HCT116 (cell line): ENCODE data around the gene CEACAM19. TPM values are rescaled to one million over a fixed set of nuclear protein-coding genes. Genes with fewer than 3 reads are reported as not detected.
"Not testable (repeated sequence)": the region's sequence is repeated elsewhere in the genome, so short reads cannot be mapped to it uniquely, and the experiment has no call there.

Source experiments
- ATAC-seq: fragments of 200-7000 bp; cut with Tn5 transposase; 2 replicates; pipeline ENCODE4 v1.9.1; 2020; ENCODE audit warnings: mild to moderate bottlenecking, moderate library complexity
- BruUV-seq: library from RNA; stranded (reverse); fragments of 400-500 nt; replicated peaks from 2 replicates; lab custom pipeline; 2021; lab: Mats Ljungman, UMichigan
- CTCF ChIA-PET: fragments of 300-600 bp; sonication (Branson Sonifier 250); formaldehyde crosslinking; loops from one replicate; lab custom pipeline; 2021; ENCODE audit warnings: antibody characterized with exemption; lab: Charles Lee
- POLR2A ChIA-PET: fragments of 300-600, 350-600 bp; sonication (Branson Sonifier 250); formaldehyde crosslinking; loops from one replicate; lab custom pipeline; 2021; ENCODE audit warnings: antibody characterized with exemption; lab: Charles Lee
- RAD21 ChIA-PET, 2 experiments: fragments of 300-600 bp; sonication (Branson Sonifier 250); formaldehyde crosslinking; loops; one replicate each; lab custom pipeline; 2023; ENCODE audit warnings: low total read pairs in 2 of 2; ENCODE audit not compliant: uncharacterized antibody in 2 of 2, unreplicated experiment in 2 of 2, low non-redundant PET in 1 of 2; lab: Charles Lee
- DNase-seq: peaks from one replicate; pipeline ENCODE4 v3.0.0-alpha.2; 2010; ENCODE audit warnings: low read depth, low spot score
- H2AFZ ChIP-seq: fragments of 200-600 bp; shearing (Covaris generic), sonication (generic); 2 replicates; pipeline ENCODE4 v1.6.1; 2017; ENCODE audit warnings: low read depth, mixed run types, mixed read lengths, antibody characterized with exemption, low read length; ENCODE audit not compliant: poor library complexity, severe bottlenecking
- H3K27ac ChIP-seq: 2 replicates; pipeline ENCODE4 v1.5.1; 2012; ENCODE audit warnings: low read depth, low read length
- H3K27me3 ChIP-seq: fragments of 200-600 bp; sonication (generic); 2 replicates; pipeline ENCODE4 v1.6.1; 2016; ENCODE audit warnings: mixed run types, low read length, mixed read lengths; ENCODE audit not compliant: insufficient read depth
- H3K36me3 ChIP-seq, 2 experiments: fragments of 200-500 bp in 1 of 2; fragments of 200-600 bp in 1 of 2; sonication (Bioruptor generic) in 1 of 2; sonication (generic) in 1 of 2; 2 replicates each; pipeline versions ENCODE4 v1.5.1 to v1.6.1; 2014 to 2016; ENCODE audit warnings: low read length in 2 of 2, inconsistent platforms in 1 of 2, mixed read lengths in 1 of 2, mixed run types in 1 of 2; ENCODE audit not compliant: insufficient read depth in 2 of 2, control insufficient read depth in 1 of 2
- H3K4me1 ChIP-seq, 2 experiments: fragments of 200-600 bp in 1 of 2; sonication (generic) in 1 of 2; 2 replicates each; pipeline versions ENCODE4 v1.5.1 to v1.6.1; 2012 to 2017; ENCODE audit warnings: low read length in 2 of 2, inconsistent platforms in 1 of 2, mild to moderate bottlenecking in 1 of 2, mixed read lengths in 1 of 2, mixed run types in 1 of 2, moderate library complexity in 1 of 2; ENCODE audit not compliant: insufficient read depth in 2 of 2, control insufficient read depth in 1 of 2
- H3K4me2 ChIP-seq: fragments of 200-600 bp; sonication (generic); 2 replicates; pipeline ENCODE4 v1.6.1; 2017; ENCODE audit warnings: mixed run types, low read length, mixed read lengths
- H3K4me3 ChIP-seq, 2 experiments: fragments of 200-600 bp in 1 of 2; sonication (generic) in 1 of 2; replicated peaks in 1 of 2; 2 replicates each; pipeline ENCODE4 v1.5.1; 2011 to 2016; ENCODE audit warnings: low read length in 2 of 2, control low read depth in 1 of 2, low read depth in 1 of 2, mild to moderate bottlenecking in 1 of 2, mixed read lengths in 1 of 2, mixed run types in 1 of 2
- H3K79me2 ChIP-seq: fragments of 200-600 bp; sonication (generic); 2 replicates; pipeline ENCODE4 v1.6.1; 2017; ENCODE audit warnings: mild to moderate bottlenecking, mixed run types, low read length, moderate library complexity, mixed read lengths; ENCODE audit not compliant: insufficient read depth
- H3K9ac ChIP-seq: fragments of 200-600 bp; sonication (generic); 2 replicates; pipeline ENCODE4 v1.6.1; 2016; ENCODE audit warnings: low read length, mixed read lengths
- H3K9me2 ChIP-seq: fragments of 200-600 bp; sonication (generic), shearing (Covaris generic); 2 replicates; pipeline ENCODE4 v1.6.1; 2017; ENCODE audit warnings: mixed run types, mild to moderate bottlenecking, moderate library complexity; ENCODE audit not compliant: insufficient read depth
- H3K9me3 ChIP-seq, 2 experiments: fragments of 200-500 bp in 1 of 2; fragments of 200-600 bp in 1 of 2; sonication (Bioruptor generic) in 1 of 2; sonication (generic) in 1 of 2; 2 replicates each; pipeline ENCODE4 v1.6.1; 2014 to 2017; ENCODE audit warnings: low read length in 2 of 2, mixed read lengths in 2 of 2, inconsistent platforms in 1 of 2, low read depth in 1 of 2, mild to moderate bottlenecking in 1 of 2, mixed run types in 1 of 2, moderate library complexity in 1 of 2; ENCODE audit not compliant: control insufficient read depth in 1 of 2, insufficient read depth in 1 of 2
- H4K20me1 ChIP-seq: fragments of 200-600 bp; sonication (generic), shearing (Covaris generic); 2 replicates; pipeline ENCODE4 v1.6.1; 2017; ENCODE audit warnings: mixed run types, mild to moderate bottlenecking, moderate library complexity; ENCODE audit not compliant: insufficient read depth
- ATF3 ChIP-seq: IDR thresholded peaks from 2 replicates; pipeline ENCODE4 v1.6.1; 2012
- CTCF ChIP-seq, 3 experiments: fragments of 200-600 bp in 1 of 3; sonication (generic) in 1 of 3; IDR thresholded peaks in 2 of 3; conservative IDR thresholded peaks in 1 of 3; 2 replicates each; pipeline ENCODE4 v1.5.1; 2012 to 2017; ENCODE audit warnings: low read depth in 2 of 3, low read length in 2 of 3, antibody characterized with exemption in 1 of 3, borderline replicate concordance in 1 of 3, control low read depth in 1 of 3, mild to moderate bottlenecking in 1 of 3, mixed read lengths in 1 of 3, mixed run types in 1 of 3, moderate library complexity in 1 of 3; ENCODE audit not compliant: insufficient read depth in 1 of 3
- EGR1 ChIP-seq: IDR thresholded peaks from 2 replicates; pipeline ENCODE4 v1.6.1; 2012; ENCODE audit warnings: low read depth
- ELF1 ChIP-seq: IDR thresholded peaks from 2 replicates; pipeline ENCODE4 v1.6.1; 2012; ENCODE audit warnings: low read depth, borderline replicate concordance
- EZH2phosphoT487 ChIP-seq: fragments of 200-600 bp; IDR thresholded peaks from 2 replicates; pipeline ENCODE4 v1.6.1; 2018; ENCODE audit warnings: antibody characterized with exemption, borderline replicate concordance
- JUND ChIP-seq: IDR thresholded peaks from 2 replicates; pipeline ENCODE4 v1.6.1; 2012
- RAD21 ChIP-seq: IDR thresholded peaks from 2 replicates; pipeline ENCODE4 v1.6.1; 2012; ENCODE audit warnings: low read depth, mild to moderate bottlenecking
- SRF ChIP-seq: IDR thresholded peaks from 2 replicates; pipeline ENCODE4 v1.6.1; 2012; ENCODE audit warnings: low read depth
- intact Hi-C: fragments of 100-400 bp; cut with micrococcal nuclease; formaldehyde crosslinking; loops from 2 replicates; pipeline ENCODE4 v1.10.0; 2022
- total RNA-seq: library from RNA; stranded (reverse); gene quantifications from one replicate; pipeline ENCODE4 v1.2.1, GENCODE V29; 2021; ENCODE audit not compliant: unreplicated experiment

CEACAM19 gene
- total RNA-seq, 1 experiment from 2014 or later = 4.0 TPM

- ChIA-PET CTCF (no interaction called here), RAD21 (interaction anchor here in 1 of 2 experiments (0.6 kb wide), 1 partner anchor 59 kb away, joined by 9 read pairs; no protein-coding TSS in a partner anchor), POLR2A (no interaction called here)
- Histone ChIP-seq H3K36me3 (no peaks in the 10 kb centered on the region), H2AFZ (no peak overlapping the region), H3K9me3 (no peaks in the 10 kb centered on the region), H3K4me1 (peaks cover 0 to 23% of the 10 kb centered on the region in 2 experiments; a peak in 2 of 4 replicates), H3K9me2 (no peaks in the 10 kb centered on the region), H3K79me2 (no peaks in the 10 kb centered on the region), H3K4me3 (no peak overlapping the region), H3K27me3 (no peaks in the 10 kb centered on the region), H3K9ac (no peak overlapping the region), H3K4me2 (no peak overlapping the region), H4K20me1 (no peaks in the 10 kb centered on the region), H3K27ac (no peak overlapping the region)
- TF ChIP-seq JUND (no peak), ELF1 (no peak), CTCF (IDR thresholded peaks at IDR 0.05 in 2 of 3, conservative IDR thresholded peaks at IDR 0.05 in 1 of 3; ENCODE audit: borderline replicate concordance in 1 of 3, insufficient read depth in 1 of 3, low read depth in 2 of 3, low read length in 2 of 3) (no peak), SRF (no peak), EGR1 (no peak), EZH2phosphoT487 (no peak), RAD21 (no peak), ATF3 (no peak)
- BruUV-seq = no TSS peak
- no peak for ATAC-seq
- DNase-seq = no peak
- intact Hi-C loops = no loop called here
Measured at GRCh38 chr19:44668985-44669764, 2.1 kb upstream of the CEACAM19 start.

- H3K9ac ChIP-seq, H3K27me3 ChIP-seq, H3K4me2 ChIP-seq, H3K36me3 ChIP-seq, H4K20me1 ChIP-seq, ATAC-seq, H3K9me3 ChIP-seq, H3K4me3 ChIP-seq, intact Hi-C loops, POLR2A ChIA-PET, H2AFZ ChIP-seq, CTCF ChIA-PET, BruUV-seq, H3K27ac ChIP-seq, H3K79me2 ChIP-seq, DNase-seq, H3K9me2 ChIP-seq: not testable (repeated sequence)
- H3K4me1 ChIP-seq = peaks cover 0 to 23% of the 10 kb centered on the region in 2 experiments; a peak in 2 of 4 replicates
- RAD21 ChIA-PET = interaction anchor here in 1 of 2 experiments (0.7 kb wide), 1 partner anchor 91 kb away, joined by 6 read pairs; no protein-coding TSS in a partner anchor
Measured at GRCh38 chr19:44670027-44670426, 1.3 kb upstream of the CEACAM19 start.
